IMR-90 (cell line): ENCODE data around the gene CSNK1G2. TPM values are rescaled to one million over a fixed set of nuclear protein-coding genes. Genes with fewer than 3 reads are reported as not detected.

ENCODE experiments used
- ATAC-seq: fragments of 200-7000 bp; cut with Tn5 transposase; 2 replicates; pipeline ENCODE4 v1.9.1; 2020; ENCODE audit warnings: low read depth, mild to moderate bottlenecking, moderate library complexity
- BruUV-seq: library from RNA; stranded (reverse); fragments of 400-500 nt; replicated peaks from 2 replicates; lab custom pipeline; 2021; lab: Mats Ljungman, UMichigan
- CTCF ChIA-PET: fragments of 300-600 bp; formaldehyde crosslinking; extraction: SDS; loops from one replicate; lab custom pipeline; 2021; ENCODE audit warnings: antibody characterized with exemption; lab: Yijun Ruan, JAX
- POLR2A ChIA-PET: fragments of 300-600 bp; sonication (Branson Sonifier 250); formaldehyde crosslinking; loops from one replicate; lab custom pipeline; 2022; ENCODE audit warnings: antibody characterized with exemption; ENCODE audit not compliant: unreplicated experiment; lab: Charles Lee
- DNase-seq: peaks from one replicate; pipeline ENCODE4 v3.0.0; 2013
- H2AFZ ChIP-seq: replicated peaks from 2 replicates; pipeline ENCODE3; 2013; ENCODE audit warnings: low read length, mild to moderate bottlenecking; ENCODE audit not compliant: poor library complexity
- H2AK5ac ChIP-seq: 2 replicates; pipeline ENCODE4 v1.6.1; 2013; ENCODE audit warnings: low read depth, low read length, inconsistent platforms
- H2AK9ac ChIP-seq: replicated peaks from 2 replicates; pipeline ENCODE3; 2013; ENCODE audit warnings: mild to moderate bottlenecking, low read depth, low read length, moderate library complexity; ENCODE audit not compliant: poor library complexity
- H2BK120ac ChIP-seq: 2 replicates; pipeline ENCODE4 v1.6.1; 2013; ENCODE audit warnings: low read depth, low read length, inconsistent platforms
- H2BK15ac ChIP-seq: 3 replicates; pipeline ENCODE4 v1.6.1; 2013; ENCODE audit warnings: low read depth, low read length, inconsistent platforms
- H2BK20ac ChIP-seq: 2 replicates; pipeline ENCODE4 v1.6.1; 2013; ENCODE audit warnings: low read depth, mild to moderate bottlenecking, inconsistent platforms, low read length, moderate library complexity
- H2BK5ac ChIP-seq: 2 replicates; pipeline ENCODE4 v1.6.1; 2013; ENCODE audit warnings: mild to moderate bottlenecking, low read depth, low read length, inconsistent platforms; ENCODE audit not compliant: poor library complexity, severe bottlenecking
- H3K14ac ChIP-seq: replicated peaks from 2 replicates; pipeline ENCODE4 v1.6.1; 2013; ENCODE audit warnings: low read depth, low read length, inconsistent platforms
- H3K18ac ChIP-seq: 2 replicates; pipeline ENCODE4 v1.6.1; 2013; ENCODE audit warnings: low read depth, low read length, control low read depth
- H3K23ac ChIP-seq: 2 replicates; pipeline ENCODE4 v1.6.1; 2013; ENCODE audit warnings: low read depth, low read length, inconsistent platforms
- H3K27ac ChIP-seq: 2 replicates; pipeline ENCODE4 v1.5.1; 2013; ENCODE audit warnings: mild to moderate bottlenecking, control low read depth, low read length; ENCODE audit not compliant: insufficient read depth
- H3K27me3 ChIP-seq: 2 replicates; pipeline ENCODE4 v1.6.1; 2013; ENCODE audit warnings: low read length; ENCODE audit not compliant: control insufficient read depth, insufficient read depth
- H3K36me3 ChIP-seq: 2 replicates; pipeline ENCODE4 v1.6.1; 2013; ENCODE audit warnings: low read length, mixed read lengths; ENCODE audit not compliant: control insufficient read depth, insufficient read depth
- H3K4ac ChIP-seq: 2 replicates; pipeline ENCODE4 v1.6.1; 2013; ENCODE audit warnings: low read depth, low read length, inconsistent platforms
- H3K4me1 ChIP-seq: 2 replicates; pipeline ENCODE4 v1.6.1; 2013; ENCODE audit warnings: low read length, mixed read lengths; ENCODE audit not compliant: control insufficient read depth, insufficient read depth
- H3K4me2 ChIP-seq: 2 replicates; pipeline ENCODE4 v1.6.1; 2013; ENCODE audit warnings: low read depth, mild to moderate bottlenecking, control low read depth, low read length, moderate library complexity
- H3K4me3 ChIP-seq: 2 replicates; pipeline ENCODE4 v1.5.1; 2013; ENCODE audit warnings: low read depth, mild to moderate bottlenecking, control low read depth, low read length, moderate library complexity; ENCODE audit not compliant: insufficient read depth
- H3K56ac ChIP-seq: 2 replicates; pipeline ENCODE4 v1.6.1; 2013; ENCODE audit warnings: low read length, inconsistent platforms; ENCODE audit not compliant: insufficient read depth; ENCODE audit errors: extremely low read depth
- H3K79me1 ChIP-seq, 2 experiments: 2 replicates each; pipeline ENCODE4 v1.6.1; 2013; ENCODE audit warnings: low read length in 2 of 2, inconsistent platforms in 1 of 2, low read depth in 1 of 2
- H3K9ac ChIP-seq: 2 replicates; pipeline ENCODE4 v1.6.1; 2013; ENCODE audit warnings: low read depth, low read length, control low read depth
- H3K9me1 ChIP-seq: 2 replicates; pipeline ENCODE4 v1.6.1; 2013; ENCODE audit warnings: low read length, inconsistent platforms; ENCODE audit not compliant: insufficient read depth
- H3K9me3 ChIP-seq: 2 replicates; pipeline ENCODE4 v1.6.1; 2013; ENCODE audit warnings: low read length; ENCODE audit not compliant: control insufficient read depth, insufficient read depth
- H4K20me1 ChIP-seq: 2 replicates; pipeline ENCODE4 v1.6.1; 2013; ENCODE audit warnings: low read length, inconsistent platforms; ENCODE audit not compliant: insufficient read depth
- H4K5ac ChIP-seq: 2 replicates; pipeline ENCODE4 v1.6.1; 2013; ENCODE audit warnings: mild to moderate bottlenecking, low read depth, low read length, control low read depth
- H4K8ac ChIP-seq, 2 experiments: 2 replicates each; pipeline ENCODE4 v1.6.1; 2013; ENCODE audit warnings: low read depth in 2 of 2, low read length in 2 of 2, control low read depth in 1 of 2, inconsistent platforms in 1 of 2
- H4K91ac ChIP-seq: 2 replicates; pipeline ENCODE4 v1.6.1; 2013; ENCODE audit warnings: low read depth, low read length, inconsistent platforms; ENCODE audit not compliant: insufficient read depth
- CEBPB ChIP-seq: IDR thresholded peaks from 2 replicates; pipeline ENCODE4 v1.6.1; 2012; ENCODE audit warnings: low read depth, low read length, improper control_type of control experiment
- MAZ ChIP-seq: IDR thresholded peaks from 2 replicates; pipeline ENCODE4 v1.6.1; 2012; ENCODE audit warnings: low read depth, mild to moderate bottlenecking, low read length, improper control_type of control experiment, moderate library complexity, borderline replicate concordance
- RAD21 ChIP-seq: IDR thresholded peaks from 2 replicates; pipeline ENCODE4 v1.6.1; 2012; ENCODE audit warnings: low read length, improper control_type of control experiment
- RCOR1 ChIP-seq: IDR thresholded peaks from 2 replicates; pipeline ENCODE4 v1.6.1; 2012; ENCODE audit warnings: mild to moderate bottlenecking, low read length, improper control_type of control experiment; ENCODE audit not compliant: insufficient replicate concordance
- RFX5 ChIP-seq: IDR thresholded peaks from 2 replicates; pipeline ENCODE4 v1.8.0; 2012; ENCODE audit warnings: low read depth, mild to moderate bottlenecking, low read length, moderate library complexity
- WGBS, 2 experiments: methylation state at CpG; one replicate each; pipeline versions ENCODE4 v1.1.5 to v1.1.7; 2013; ENCODE audit warnings: missing lambda C conversion rate in 2 of 2; ENCODE audit not compliant: insufficient read length in 1 of 2; ENCODE audit errors: extremely low coverage in 2 of 2; 5-methylcytosine and 5-hydroxymethylcytosine counted together
- dilution Hi-C: fragments of 300-500 bp; cut with HindIII; formaldehyde crosslinking; loops from one replicate; pipeline ENCODE4 v1.14.3; 2018; ENCODE audit warnings: low sequenced_read_pairs; ENCODE audit not compliant: unreplicated experiment
- in situ Hi-C: fragments of 300-500 bp; cut with MboI; formaldehyde crosslinking; loops from 3 replicates; pipeline ENCODE4 v1.14.3; 2019; ENCODE audit warnings: low sequenced_read_pairs, inconsistent platforms, mixed read lengths
- intact Hi-C: fragments of 100-400 bp; cut with micrococcal nuclease; formaldehyde crosslinking; loops from 2 replicates; pipeline ENCODE4 v1.10.0; 2022
- polyA plus RNA-seq, 3 experiments: library from polyadenylated mRNA; depleted of rRNA; stranded (reverse); fragments of >200 nt; gene quantifications; 2 replicates each; pipeline ENCODE4 v1.2.3, GENCODE V29; 2012; ENCODE audit warnings: low replicate concordance in 1 of 3
- total RNA-seq: library from RNA; depleted of rRNA; stranded (reverse); fragments of >200 nt; gene quantifications from 2 replicates; pipeline ENCODE4 v1.2.3, GENCODE V29; 2012

Gene CSNK1G2
- total and polyA plus RNA-seq, 2 of the 4 experiments (the other 2 are of a cell fraction): 38.0 to 96.3 TPM

DNA sequence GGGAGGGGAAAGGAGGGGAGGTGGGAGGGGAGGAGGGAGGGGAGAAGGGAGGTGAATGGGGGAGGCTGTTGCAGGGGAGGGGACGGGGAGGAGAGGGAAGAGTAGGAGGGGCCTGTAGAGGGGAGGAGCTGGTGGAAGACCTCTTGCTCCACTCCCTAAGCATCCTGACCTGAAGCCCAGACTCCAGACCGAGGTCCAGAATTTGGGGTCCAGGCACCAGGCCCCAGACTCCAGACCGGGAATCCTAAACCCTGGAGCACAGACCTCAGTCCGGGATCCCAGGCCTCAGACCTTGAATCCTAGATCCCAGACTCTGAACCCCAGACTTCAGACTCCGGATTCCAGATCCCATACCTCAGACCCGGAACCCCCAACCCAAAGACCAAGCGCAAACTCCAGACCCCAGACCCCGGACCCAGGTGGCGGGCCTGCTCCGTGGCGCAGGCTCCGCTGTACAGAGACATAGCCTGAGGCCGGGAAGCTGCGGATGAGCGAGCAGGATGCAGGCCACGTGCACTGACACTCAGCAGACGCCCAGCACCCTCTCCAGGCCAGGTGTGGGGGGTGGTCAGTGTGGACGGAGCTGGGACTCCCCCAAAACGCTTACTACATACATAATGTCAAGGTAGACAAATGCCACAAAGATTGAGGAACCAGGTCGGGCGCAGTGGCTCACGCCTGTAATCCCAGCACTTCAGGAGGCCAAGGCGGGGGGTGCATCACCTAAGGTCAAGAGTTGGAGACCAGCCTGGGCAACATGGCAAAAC is 75.3 kb downstream of the CSNK1G2 start:
- Histone ChIP-seq H2BK20ac (0 out of 2 replicates have a peak overlapping the region, but pooled peaks have one; percentile 14), H3K4me3 (peak overlapping the region; percentile 30), H2AK5ac (peak overlapping the region; percentile 36; the same call in 1 of the 2 replicates), H3K14ac (peak overlapping the region; percentile 45; the same call in 1 of the 2 replicates), H2AFZ (peak overlapping the region; percentile 73), H2BK15ac (no peak overlapping the region), H3K18ac (no peak overlapping the region), H2AK9ac (peak overlapping the region; percentile 6), H3K9me3 (no peaks in the 10 kb centered on the region), H2BK120ac (no peak overlapping the region), H3K36me3 (no peaks in the 10 kb centered on the region), H4K5ac (no peak overlapping the region; the same call in 1 of the 2 replicates), H3K27me3 (no peaks in the 10 kb centered on the region), H3K27ac (no peak overlapping the region), H4K20me1 (peaks cover under 1% of the 10 kb centered on the region; the same call in 1 of the 2 replicates), H3K9ac (no peak overlapping the region), H3K4me2 (peak overlapping the region; percentile 33; the same call in 1 of the 2 replicates), H3K79me1 (peaks cover 3 to 41% of the 10 kb centered on the region in 2 experiments; a peak in 3 of 4 replicates), H3K9me1 (no peaks in the 10 kb centered on the region), H2BK5ac (no peak overlapping the region), H4K8ac (peak overlapping the region in 1 of 2 experiments; percentile 71; a peak in 1 of 4 replicates), H3K23ac (no peak overlapping the region), H3K56ac (no peak overlapping the region), H3K4me1 (peaks cover 14% of the 10 kb centered on the region), H4K91ac (0 out of 2 replicates have a peak overlapping the region, but pooled peaks have one; percentile 1), H3K4ac (peak overlapping the region; percentile 56; the same call in 1 of the 2 replicates)
- in situ Hi-C loops: no loop called here
- DNase-seq (peak; percentile 81), ATAC-seq (peak; percentile 83)
- ChIA-PET POLR2A (no interaction called here), CTCF (no interaction called here)
- TF ChIP-seq MAZ (peak; percentile 93; the same call in 1 of the 2 replicates), RAD21 (no peak), CEBPB (no peak), RCOR1 (no peak), RFX5 (no peak)
- intact Hi-C loops: loop anchor here (5.0 kb wide), 1 partner anchor 136 kb away; the partner anchor contains the start of gene AP3D1
- BruUV-seq: no TSS peak
- dilution Hi-C loops: no loop called here
- 100% methylated on average over 5 of the region's 23 CpGs; no CpG with 5 or more reads in 1 of the 2 experiments for WGBS, 2 experiments
